ENCODE measurements around the gene CHAC2.

The CHAC2 gene

DNA sequence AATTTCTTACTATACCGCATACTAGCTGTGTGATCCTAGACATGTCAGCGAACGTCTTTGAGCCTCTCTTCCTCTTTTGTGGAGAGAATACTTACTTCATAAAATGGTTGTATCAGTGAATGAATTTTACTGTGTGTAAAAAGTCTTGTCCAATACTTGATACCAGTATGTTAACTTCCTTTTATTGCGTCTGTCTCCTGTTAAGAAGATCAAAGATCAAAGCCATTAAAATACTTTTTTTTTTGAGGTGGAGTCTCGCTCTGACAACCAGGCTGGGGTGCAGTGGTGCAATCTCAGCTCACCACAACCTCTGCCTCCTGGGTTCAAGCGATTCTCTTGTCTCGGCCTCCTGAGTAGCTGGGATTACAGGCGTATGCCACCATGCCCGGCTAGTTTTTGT is 52.4 kb downstream of the CHAC2 start:
- TF ChIP-seq FOXP2 (optimal IDR thresholded peaks at IDR 0.05; ENCODE audit: borderline replicate concordance, extremely low read depth, extremely low read length, insufficient read depth) (no peak), POLR2AphosphoS5 (IDR thresholded peaks at IDR 0.05; ENCODE audit: low read depth, low read length) (no peak), SIN3A (IDR thresholded peaks at IDR 0.05; ENCODE audit: borderline replicate concordance, insufficient read depth, low read length) (no peak), TAF1 (IDR thresholded peaks at IDR 0.05; ENCODE audit: borderline replicate concordance, insufficient read depth, low read length) (no peak)
- TF ChIP-seq, protein P1, sequence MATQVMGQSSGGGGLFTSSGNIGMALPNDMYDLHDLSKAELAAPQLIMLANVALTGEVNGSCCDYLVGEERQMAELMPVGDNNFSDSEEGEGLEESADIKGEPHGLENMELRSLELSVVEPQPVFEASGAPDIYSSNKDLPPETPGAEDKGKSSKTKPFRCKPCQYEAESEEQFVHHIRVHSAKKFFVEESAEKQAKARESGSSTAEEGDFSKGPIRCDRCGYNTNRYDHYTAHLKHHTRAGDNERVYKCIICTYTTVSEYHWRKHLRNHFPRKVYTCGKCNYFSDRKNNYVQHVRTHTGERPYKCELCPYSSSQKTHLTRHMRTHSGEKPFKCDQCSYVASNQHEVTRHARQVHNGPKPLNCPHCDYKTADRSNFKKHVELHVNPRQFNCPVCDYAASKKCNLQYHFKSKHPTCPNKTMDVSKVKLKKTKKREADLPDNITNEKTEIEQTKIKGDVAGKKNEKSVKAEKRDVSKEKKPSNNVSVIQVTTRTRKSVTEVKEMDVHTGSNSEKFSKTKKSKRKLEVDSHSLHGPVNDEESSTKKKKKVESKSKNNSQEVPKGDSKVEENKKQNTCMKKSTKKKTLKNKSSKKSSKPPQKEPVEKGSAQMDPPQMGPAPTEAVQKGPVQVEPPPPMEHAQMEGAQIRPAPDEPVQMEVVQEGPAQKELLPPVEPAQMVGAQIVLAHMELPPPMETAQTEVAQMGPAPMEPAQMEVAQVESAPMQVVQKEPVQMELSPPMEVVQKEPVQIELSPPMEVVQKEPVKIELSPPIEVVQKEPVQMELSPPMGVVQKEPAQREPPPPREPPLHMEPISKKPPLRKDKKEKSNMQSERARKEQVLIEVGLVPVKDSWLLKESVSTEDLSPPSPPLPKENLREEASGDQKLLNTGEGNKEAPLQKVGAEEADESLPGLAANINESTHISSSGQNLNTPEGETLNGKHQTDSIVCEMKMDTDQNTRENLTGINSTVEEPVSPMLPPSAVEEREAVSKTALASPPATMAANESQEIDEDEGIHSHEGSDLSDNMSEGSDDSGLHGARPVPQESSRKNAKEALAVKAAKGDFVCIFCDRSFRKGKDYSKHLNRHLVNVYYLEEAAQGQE (IDR thresholded peaks at IDR 0.05; ENCODE audit: insufficient read depth in 1 of 2, low read depth in 2 of 2, low read length in 2 of 2), result no peak

DNA sequence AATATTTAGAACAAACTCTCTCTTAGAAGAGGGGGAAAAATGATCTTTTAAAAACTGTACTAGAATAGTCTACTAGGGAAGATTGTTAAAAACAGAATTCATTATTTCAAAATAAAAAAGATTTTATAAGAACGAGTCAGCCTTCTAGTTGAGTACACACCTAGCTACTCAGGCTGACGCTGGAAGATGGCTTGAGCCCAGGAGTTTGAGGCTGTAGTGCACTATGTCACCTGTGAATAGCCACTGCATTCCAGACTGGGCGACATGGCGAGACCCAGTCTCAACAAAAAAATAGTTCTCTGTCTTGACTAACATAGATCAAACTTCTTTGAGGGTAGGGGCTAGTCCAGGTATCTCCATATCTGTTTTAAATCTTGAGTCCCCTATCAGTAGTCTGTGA is 53.1 kb downstream of the CHAC2 start:
- TF ChIP-seq SIN3A (IDR thresholded peaks at IDR 0.05; ENCODE audit: borderline replicate concordance, insufficient read depth, low read length), result no peak

DNA sequence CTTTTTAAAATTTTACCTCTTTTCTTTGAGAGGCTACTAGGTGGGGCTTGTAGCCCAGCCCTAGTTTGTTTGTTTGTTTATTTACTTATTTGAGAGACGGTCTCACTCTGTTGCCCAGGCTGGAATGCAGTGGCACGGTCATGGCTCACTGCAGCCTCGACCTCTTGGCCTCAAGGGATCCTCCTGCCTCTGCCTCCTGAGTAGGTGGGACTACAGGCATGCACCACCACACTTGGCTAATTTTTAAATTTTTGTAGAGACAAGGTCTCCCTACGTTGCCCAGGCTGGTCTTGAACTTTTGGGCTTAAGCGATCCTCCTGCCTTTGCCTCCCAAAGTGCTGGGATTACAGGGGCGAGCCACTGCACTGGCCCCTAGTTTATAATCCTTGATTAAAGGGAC is 54.2 kb downstream of the CHAC2 start:
- TF ChIP-seq SIN3A (IDR thresholded peaks at IDR 0.05; ENCODE audit: borderline replicate concordance, insufficient read depth, low read length) (no peak), FOXP2 (optimal IDR thresholded peaks at IDR 0.05; ENCODE audit: borderline replicate concordance, extremely low read depth, extremely low read length, insufficient read depth) (no peak), TAF1 (IDR thresholded peaks at IDR 0.05; ENCODE audit: borderline replicate concordance, insufficient read depth, low read length) (no peak), POLR2AphosphoS5 (IDR thresholded peaks at IDR 0.05; ENCODE audit: low read depth, low read length) (no peak)
- TF ChIP-seq, protein P1 (IDR thresholded peaks at IDR 0.05; ENCODE audit: insufficient read depth in 1 of 2, low read depth in 2 of 2, low read length in 2 of 2), result no peak

Data from PFSK-1 (cell line).